Right hindlimb (tissue), 1 donor: ENCODE results near the gene NEURL1.
A peak's percentile ranks its signal among the peaks of the same experiment; 100 is the strongest.

ENCODE experiments used
- DNase-seq: peaks from one replicate; pipeline ENCODE4 v3.0.0-alpha.2; 2018

NEURL1 gene

GRCh38 chr10:103566536-103566935, 73.0 kb downstream of the NEURL1 start:
- no peak for DNase-seq

GRCh38 chr10:103568505-103568904, 75.0 kb downstream of the NEURL1 start:
- DNase-seq: no peak

- DNase-seq: no peak
Measured at GRCh38 chr10:103569896-103570295, 76.4 kb downstream of the NEURL1 start.

- no peak for DNase-seq
Measured at GRCh38 chr10:103570844-103571655, 77.5 kb downstream of the NEURL1 start.

GRCh38 chr10:103571656-103571975, 78.1 kb downstream of the NEURL1 start:
- DNase-seq: no peak

GRCh38 chr10:103572347-103573204, 79.1 kb downstream of the NEURL1 start:
- DNase-seq: no peak

- no peak for DNase-seq
Measured at GRCh38 chr10:103573205-103573487, 79.6 kb downstream of the NEURL1 start.

- no peak for DNase-seq
Measured at GRCh38 chr10:103574097-103575061, 80.9 kb downstream of the NEURL1 start.

- DNase-seq: no peak
Measured at GRCh38 chr10:103575416-103576075, 82.0 kb downstream of the NEURL1 start.

GRCh38 chr10:103576076-103576471, 82.6 kb downstream of the NEURL1 start:
- no peak for DNase-seq

GRCh38 chr10:103576862-103577261, 83.4 kb downstream of the NEURL1 start:
- no peak for DNase-seq

GRCh38 chr10:103578782-103579382, 85.4 kb downstream of the NEURL1 start:
- DNase-seq: no peak

GRCh38 chr10:103580011-103580410, 86.5 kb downstream of the NEURL1 start:
- DNase-seq: no peak

GRCh38 chr10:103580430-103580829, 86.9 kb downstream of the NEURL1 start:
- DNase-seq: peak; percentile 70

- DNase-seq: no peak
Measured at GRCh38 chr10:103581499-103581898, 88.0 kb downstream of the NEURL1 start.

GRCh38 chr10:103582331-103583123, 89.0 kb downstream of the NEURL1 start:
- DNase-seq: no peak

GRCh38 chr10:103583871-103584215, 90.3 kb downstream of the NEURL1 start:
- no peak for DNase-seq

- DNase-seq: peak; percentile 69
Measured at GRCh38 chr10:103584216-103585010, 90.9 kb downstream of the NEURL1 start.

GRCh38 chr10:103585011-103585405, 91.5 kb downstream of the NEURL1 start:
- DNase-seq: no peak

GRCh38 chr10:103587073-103587472, 93.6 kb downstream of the NEURL1 start:
- DNase-seq: no peak
